ENCODE data around the gene MEIOB.

DNA sequence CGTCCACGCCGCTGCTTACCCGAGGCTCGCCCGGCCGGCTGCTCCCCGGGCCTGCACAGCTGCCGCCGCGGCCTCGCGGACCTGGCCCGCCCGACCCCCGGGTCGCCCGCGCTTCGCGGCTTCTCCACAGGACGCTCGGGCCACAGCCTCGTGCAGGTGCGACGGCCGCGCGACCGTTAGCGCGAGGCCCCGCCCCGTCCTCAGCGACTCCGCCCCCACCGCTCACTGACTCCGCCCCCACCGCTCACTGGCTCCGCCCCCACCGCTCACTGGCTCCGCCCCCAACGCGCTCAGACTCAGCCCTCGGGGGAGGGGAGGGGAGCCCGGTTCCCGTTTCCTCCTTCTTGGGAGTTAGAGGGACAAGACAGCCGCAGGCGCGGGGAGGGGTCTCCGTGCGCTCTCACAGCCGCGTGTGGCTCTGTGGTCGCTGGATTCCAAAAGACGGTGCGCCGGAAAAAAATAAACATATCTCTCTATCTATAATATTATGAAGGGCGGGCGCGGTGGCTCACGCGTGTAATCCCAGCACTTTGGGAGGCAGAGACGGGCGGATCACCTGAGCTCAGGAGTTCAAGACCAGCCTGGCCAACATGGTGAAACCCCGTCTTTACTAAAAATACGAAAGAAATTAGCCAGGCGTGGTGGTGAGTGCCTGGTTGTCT is at the start of gene MEIOB:
- TF ChIP-seq SP1 (IDR thresholded peaks at IDR 0.05) (no peak), FOXK2 (IDR thresholded peaks at IDR 0.05) (no peak), FOXM1 (IDR thresholded peaks at IDR 0.05; ENCODE audit: borderline replicate concordance) (no peak), SUZ12 (IDR thresholded peaks at IDR 0.05) (no peak), L3MBTL2 (conservative IDR thresholded peaks at IDR 0.05) (no peak), ARNT (IDR thresholded peaks at IDR 0.05) (no peak)
